Activated T-helper 2 cell treated with anti-CD3 and anti-CD28 coated beads, Interferon-gamma antibody, Interleukin-2, Interleukin-4, amounts not matched to agents 10 μg/mL and 5 μg/mL and 100 μg/mL, durations not matched to agents 14 hours and 24 hours and 36 hours (primary cell): ENCODE results near the gene AKR7A2. TPM values are rescaled to one million over a fixed set of nuclear protein-coding genes. Genes with fewer than 3 reads are reported as not detected.

Source experiments
- DNase-seq: peaks from one replicate; pipeline ENCODE4 v3.0.0; 2021; ENCODE audit warnings: low spot score
- H3K27ac Mint-ChIP-seq: one replicate; pipeline ENCODE4 v1.8.0; 2021; ENCODE audit warnings: mixed read lengths
- H3K27me3 Mint-ChIP-seq: one replicate; pipeline ENCODE4 v1.8.0; 2021; ENCODE audit warnings: low read depth, mixed read lengths
- H3K36me3 Mint-ChIP-seq: one replicate; pipeline ENCODE4 v1.8.0; 2021; ENCODE audit warnings: low read depth, mixed read lengths
- H3K4me1 Mint-ChIP-seq: one replicate; pipeline ENCODE4 v1.8.0; 2021; ENCODE audit warnings: low read depth, mixed read lengths
- H3K4me3 Mint-ChIP-seq: one replicate; pipeline ENCODE4 v1.8.0; 2021; ENCODE audit warnings: low read depth, mild to moderate bottlenecking, moderate library complexity, mixed read lengths
- H3K9me3 Mint-ChIP-seq: one replicate; pipeline ENCODE4 v1.8.0; 2021; ENCODE audit warnings: mixed read lengths
- intact Hi-C: fragments of 100-400 bp; cut with micrococcal nuclease; formaldehyde crosslinking; loops from one replicate; pipeline ENCODE4 v1.15.1; 2023
- total RNA-seq: library from RNA; stranded (reverse); gene quantifications from 2 replicates; pipeline ENCODE4 v1.2.3, GENCODE V29; 2022

The AKR7A2 gene
- total RNA-seq, 1 donor from 2014 or later: 34.3 TPM

DNA sequence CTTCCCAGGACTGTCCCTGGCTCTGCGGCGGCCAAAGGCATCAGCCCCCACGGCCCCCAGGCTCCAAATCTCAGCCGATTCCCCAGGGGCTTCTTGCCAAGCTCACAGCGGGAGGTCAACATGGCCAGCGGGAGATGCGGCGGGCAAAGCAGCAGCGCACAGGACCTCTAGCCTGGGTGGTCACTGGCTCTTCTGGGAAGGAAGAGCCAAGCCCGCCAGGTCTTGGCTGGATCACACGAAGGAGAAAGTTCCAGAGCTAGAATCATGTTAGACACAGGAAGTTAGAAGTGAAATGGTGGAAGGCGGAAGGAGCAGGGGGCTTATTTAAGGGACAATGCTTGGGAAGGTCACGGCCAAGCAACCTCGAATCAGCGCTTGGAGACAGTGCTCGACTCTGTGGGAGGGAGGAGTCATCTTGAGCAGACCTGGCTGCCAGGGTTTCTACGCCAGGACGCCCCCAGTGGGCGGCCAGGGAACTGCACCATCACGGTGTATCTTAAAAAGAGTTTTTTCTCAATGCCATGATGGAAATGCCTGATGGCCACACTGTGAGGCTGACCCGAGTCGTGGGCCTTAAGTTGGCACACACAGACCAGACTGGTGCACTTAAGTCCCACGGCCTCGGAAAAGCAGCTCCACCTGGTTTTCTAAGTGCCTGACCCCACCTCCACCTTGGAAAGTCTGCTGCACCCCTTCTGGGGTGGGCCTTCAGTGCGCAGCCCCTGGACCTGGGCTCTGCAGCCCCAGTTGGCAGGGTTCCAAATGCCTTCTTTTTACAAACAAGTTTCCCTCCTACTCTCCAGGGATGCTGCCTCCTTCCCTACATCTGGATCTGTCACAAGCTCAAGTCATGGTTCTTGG is 29.5 kb upstream of the AKR7A2 start:
- peak; percentile 64 for DNase-seq
- Mint-ChIP-seq H3K9me3 (no peaks in the 10 kb centered on the region), H3K27me3 (no peaks in the 10 kb centered on the region), H3K27ac (peak overlapping the region; percentile 51), H3K4me3 (no peak overlapping the region), H3K36me3 (peaks cover 59% of the 10 kb centered on the region), H3K4me1 (peaks cover 14% of the 10 kb centered on the region)
- intact Hi-C loops: loop anchor here (5.0 kb wide), 2 partner anchors 241 to 311 kb away; no protein-coding TSS in a partner anchor

DNA sequence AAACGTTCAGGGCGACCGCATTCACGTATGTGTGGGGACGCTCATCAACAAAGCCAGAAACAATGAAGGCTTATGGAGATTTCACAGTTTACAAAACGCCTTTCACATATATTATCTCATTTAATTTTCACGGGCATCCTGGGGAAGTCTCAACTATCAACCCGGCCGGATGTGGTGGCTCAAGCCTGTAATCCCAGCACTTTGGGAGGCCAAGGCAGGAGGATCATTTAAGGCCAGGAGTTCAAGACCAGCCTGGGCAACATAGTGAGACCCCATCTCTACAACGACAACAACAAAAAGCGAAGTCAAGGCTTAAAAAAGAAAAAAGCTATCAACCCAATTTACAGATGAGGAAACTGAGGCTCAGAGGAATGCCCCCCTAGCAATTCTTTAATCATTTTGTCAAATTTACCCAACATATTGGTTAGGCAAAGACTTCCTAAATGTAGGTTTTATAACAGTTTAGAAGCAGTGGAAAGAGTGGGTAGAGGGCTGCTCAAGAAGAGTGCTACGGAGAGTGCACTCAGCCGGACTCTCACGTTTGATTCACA is 28.5 kb upstream of the AKR7A2 start:
- Mint-ChIP-seq H3K4me1 (peaks cover 17% of the 10 kb centered on the region), H3K27me3 (no peaks in the 10 kb centered on the region), H3K4me3 (no peak overlapping the region), H3K27ac (no peak overlapping the region), H3K9me3 (no peaks in the 10 kb centered on the region), H3K36me3 (peaks cover 54% of the 10 kb centered on the region)
- DNase-seq: no peak
- intact Hi-C loops: loop anchor here (5.0 kb wide), 2 partner anchors 242 to 312 kb away; no protein-coding TSS in a partner anchor

DNA sequence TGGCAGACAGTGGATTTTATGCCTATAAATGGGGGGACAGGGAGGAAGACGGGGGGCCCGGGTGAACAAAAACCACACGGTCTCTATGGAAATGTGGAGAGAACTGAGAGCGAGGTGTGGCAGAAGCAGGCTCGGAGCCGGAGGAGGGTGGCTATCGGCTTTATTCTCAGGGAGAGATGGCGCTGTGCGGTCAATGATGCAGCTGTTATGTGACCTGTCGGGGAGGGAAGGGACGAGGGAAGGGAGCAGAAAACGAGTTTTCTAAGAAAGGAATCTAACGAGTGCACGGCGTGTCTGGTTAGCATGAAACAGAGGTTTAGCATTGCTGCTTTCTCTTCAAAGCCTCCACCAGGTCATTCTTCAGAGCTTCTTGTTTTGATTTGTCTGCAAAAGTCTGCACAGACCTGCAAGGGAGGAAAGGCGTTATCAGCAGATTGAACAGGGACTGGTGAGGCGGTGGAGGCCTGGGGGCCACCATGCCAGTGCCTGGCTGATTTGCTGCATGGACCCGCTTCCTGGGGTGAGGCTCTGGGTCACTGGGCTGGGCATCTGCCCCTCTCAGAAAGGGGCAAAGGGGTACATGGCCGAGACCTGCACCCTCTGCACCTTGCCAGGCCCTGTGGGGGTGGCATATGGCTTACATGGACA is 27.4 kb upstream of the AKR7A2 start:
- H3K4me3 Mint-ChIP-seq: no peak overlapping the region
- peaks cover 17% of the 10 kb centered on the region for H3K4me1 Mint-ChIP-seq
- H3K27ac Mint-ChIP-seq: no peak overlapping the region
- H3K27me3 Mint-ChIP-seq: no peaks in the 10 kb centered on the region
- intact Hi-C loops: no loop called here
- peaks cover 48% of the 10 kb centered on the region for H3K36me3 Mint-ChIP-seq
- no peaks in the 10 kb centered on the region for H3K9me3 Mint-ChIP-seq
- no peak for DNase-seq

DNA sequence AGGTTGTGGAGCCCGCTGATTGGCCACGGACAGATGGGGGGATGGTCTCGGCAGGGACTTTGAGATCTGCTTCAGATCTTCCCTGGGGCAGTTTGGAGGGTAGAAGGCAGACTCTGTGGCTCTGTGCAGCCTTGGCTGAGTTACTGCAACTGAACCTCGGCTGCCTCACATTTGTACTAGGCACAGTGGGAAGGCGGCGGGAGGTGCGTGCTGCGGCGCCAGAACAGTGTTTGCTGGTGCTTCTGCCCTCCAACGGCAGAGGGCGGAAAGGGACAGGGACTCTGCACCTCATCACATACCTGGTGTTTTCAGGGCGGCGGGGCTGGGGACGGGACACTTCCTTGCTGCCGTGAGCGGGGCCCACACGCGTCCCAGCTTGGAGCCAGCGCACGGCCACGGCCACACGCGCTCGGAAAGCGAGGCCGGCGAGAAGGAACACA is 26.4 kb upstream of the AKR7A2 start:
- Mint-ChIP-seq H3K27ac (no peak overlapping the region), H3K4me3 (no peak overlapping the region), H3K9me3 (no peaks in the 10 kb centered on the region), H3K27me3 (no peaks in the 10 kb centered on the region), H3K36me3 (peaks cover 41% of the 10 kb centered on the region), H3K4me1 (peaks cover 17% of the 10 kb centered on the region)
- intact Hi-C loops: no loop called here
- no peak for DNase-seq

DNA sequence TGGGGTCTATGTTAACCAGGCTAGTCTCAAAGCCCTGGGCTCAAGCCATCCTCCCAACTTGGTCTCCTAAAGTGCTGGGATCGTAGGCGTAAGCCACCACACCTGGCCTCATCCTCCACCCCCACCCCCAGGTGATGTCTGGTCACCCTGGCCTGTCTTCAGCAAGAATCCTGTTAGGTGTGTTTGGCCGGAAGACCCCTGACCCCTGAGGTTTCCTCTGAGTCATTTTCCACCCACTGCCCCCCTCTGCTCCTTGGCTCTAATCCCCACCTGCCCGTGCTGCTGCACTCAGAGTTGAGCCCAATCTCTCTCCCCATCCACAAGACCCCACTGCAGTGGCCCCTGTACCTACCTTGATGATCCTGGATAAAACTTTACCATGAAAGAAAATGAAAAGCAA is 25.3 kb upstream of the AKR7A2 start:
- H3K4me3 Mint-ChIP-seq: no peak overlapping the region

DNA sequence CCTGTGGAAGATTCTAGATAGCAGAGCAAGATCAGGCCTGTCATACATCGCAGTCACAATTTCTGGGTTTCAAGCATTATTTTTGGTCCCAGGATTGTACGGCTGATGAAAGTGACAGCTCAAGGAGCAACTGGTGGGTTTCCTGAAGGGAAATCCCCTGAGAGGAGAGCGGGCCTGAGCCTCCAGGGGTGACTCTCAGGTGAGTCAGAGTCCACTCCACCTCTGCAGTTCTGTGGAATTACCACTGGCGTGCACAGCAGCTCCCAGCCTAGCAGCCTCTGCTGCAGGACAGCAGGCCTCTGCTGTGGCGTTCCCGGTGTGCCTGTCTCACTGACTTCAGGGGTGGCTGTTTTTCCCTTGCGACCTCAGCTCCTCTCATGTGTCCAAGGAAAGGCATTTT is 24.6 kb upstream of the AKR7A2 start:
- Mint-ChIP-seq H3K4me3 (no peak overlapping the region), H3K27ac (peak overlapping the region; percentile 78), H3K4me1 (peaks cover 17% of the 10 kb centered on the region), H3K36me3 (peaks cover 32% of the 10 kb centered on the region), H3K9me3 (no peaks in the 10 kb centered on the region), H3K27me3 (no peaks in the 10 kb centered on the region)
- intact Hi-C loops: no loop called here
- DNase-seq: no peak

More for the DNA sequence above, 25.3 kb upstream of the AKR7A2 start:
- peaks cover 17% of the 10 kb centered on the region for H3K4me1 Mint-ChIP-seq
- H3K27me3 Mint-ChIP-seq: no peaks in the 10 kb centered on the region
- no peak for DNase-seq
- H3K36me3 Mint-ChIP-seq: peaks cover 34% of the 10 kb centered on the region
- intact Hi-C loops: no loop called here
- peak overlapping the region; percentile 53 for H3K27ac Mint-ChIP-seq
- H3K9me3 Mint-ChIP-seq: no peaks in the 10 kb centered on the region

DNA sequence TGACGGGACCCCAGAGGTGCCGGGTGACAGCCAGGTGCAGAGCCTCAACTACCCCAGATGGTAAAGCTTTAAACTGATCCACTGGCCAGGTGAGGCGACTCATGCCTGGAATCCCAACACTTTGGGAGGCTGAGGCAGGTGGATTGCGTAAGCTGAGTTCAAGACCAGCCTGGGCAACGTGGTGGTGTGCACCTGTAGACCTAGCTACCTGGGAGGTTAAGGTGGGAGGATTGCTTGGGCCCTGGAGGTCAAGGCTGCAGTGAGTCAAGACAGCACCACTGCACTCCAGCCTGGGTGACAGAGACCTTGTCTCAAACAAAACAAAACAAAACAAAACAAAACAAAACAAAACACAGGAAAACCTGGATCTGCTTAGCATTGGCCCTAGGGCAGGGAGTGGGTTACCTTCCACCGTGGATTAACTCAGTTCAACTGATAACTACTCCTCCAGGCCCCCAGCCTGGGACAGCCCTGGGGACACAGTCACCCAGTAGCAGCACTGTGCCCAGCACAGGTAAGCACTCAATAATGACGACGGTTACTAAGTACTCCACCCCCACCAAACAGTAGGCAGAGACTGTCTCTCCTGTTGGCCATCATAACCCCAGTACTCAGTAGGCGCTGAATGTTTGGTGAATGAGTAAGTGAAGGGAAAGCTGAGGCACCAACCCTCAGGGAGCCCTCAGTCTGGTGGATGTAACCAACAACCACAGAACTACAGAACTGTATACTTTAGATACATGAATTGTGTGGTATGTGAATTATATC is 21.8 kb upstream of the AKR7A2 start:
- Mint-ChIP-seq H3K9me3 (no peaks in the 10 kb centered on the region), H3K27me3 (no peaks in the 10 kb centered on the region), H3K27ac (no peak overlapping the region), H3K4me3 (no peak overlapping the region), H3K4me1 (peaks cover 12% of the 10 kb centered on the region), H3K36me3 (peaks cover 13% of the 10 kb centered on the region)
- intact Hi-C loops: no loop called here
- no peak for DNase-seq

DNA sequence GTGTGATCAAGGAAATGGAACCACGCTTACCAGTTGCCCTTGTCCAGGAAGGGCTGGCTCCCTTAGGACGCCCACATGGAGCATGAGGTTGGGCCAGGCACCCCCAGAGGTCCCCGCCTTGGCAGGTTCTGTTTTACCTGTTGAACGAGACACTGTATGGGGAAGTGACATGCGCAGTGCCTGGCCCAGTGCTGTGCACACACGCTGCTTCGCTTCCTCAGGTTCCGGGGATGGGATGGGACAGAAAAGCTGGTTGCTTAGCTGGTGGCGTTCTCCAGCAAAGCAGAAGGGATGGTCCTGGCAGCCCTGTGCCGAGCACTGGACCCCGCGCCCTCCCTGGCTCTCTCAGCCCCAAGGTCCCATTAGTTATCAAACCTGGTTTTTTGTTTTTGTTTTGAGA is 20.9 kb upstream of the AKR7A2 start:
- Mint-ChIP-seq H3K4me1 (peaks cover 12% of the 10 kb centered on the region), H3K36me3 (peaks cover 6% of the 10 kb centered on the region), H3K27ac (no peak overlapping the region), H3K4me3 (no peak overlapping the region), H3K9me3 (no peaks in the 10 kb centered on the region), H3K27me3 (no peaks in the 10 kb centered on the region)
- no peak for DNase-seq
- intact Hi-C loops: no loop called here

DNA sequence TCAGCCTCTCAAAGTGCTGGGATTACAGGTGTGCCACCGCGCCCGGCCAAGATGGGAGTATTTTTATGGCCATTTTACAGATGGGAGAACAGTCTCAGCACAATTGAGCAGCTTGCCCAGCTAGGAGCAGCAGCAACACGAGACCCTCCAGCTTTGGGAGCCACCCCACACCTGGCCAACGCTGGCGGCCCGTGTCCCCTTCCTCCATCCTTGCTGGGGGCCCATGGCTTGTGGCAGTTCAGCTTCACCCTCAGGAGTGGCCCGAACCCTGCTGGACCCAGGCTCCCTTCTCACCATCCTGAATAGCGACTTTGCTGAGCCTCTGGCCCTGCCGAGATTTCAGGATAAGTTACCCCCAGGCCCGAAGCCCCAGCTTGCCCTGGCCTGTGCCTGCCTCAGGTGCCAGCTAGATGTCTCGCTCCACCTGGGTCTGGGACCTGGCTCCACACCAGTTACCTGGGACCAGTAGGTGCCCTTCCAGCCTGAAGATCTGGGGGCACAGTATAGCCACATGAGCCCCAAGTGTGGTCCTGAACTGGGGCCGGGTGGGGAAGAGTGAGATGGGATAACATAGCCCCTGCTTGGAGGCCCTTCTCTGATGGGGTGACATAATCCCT is 19.4 kb upstream of the AKR7A2 start:
- DNase-seq: no peak
- H3K4me1 Mint-ChIP-seq: peaks cover 3% of the 10 kb centered on the region
- no peak overlapping the region for H3K4me3 Mint-ChIP-seq
- H3K27ac Mint-ChIP-seq: no peak overlapping the region
- intact Hi-C loops: no loop called here
- no peaks in the 10 kb centered on the region for H3K27me3 Mint-ChIP-seq
- H3K9me3 Mint-ChIP-seq: no peaks in the 10 kb centered on the region
- no peaks in the 10 kb centered on the region for H3K36me3 Mint-ChIP-seq

DNA sequence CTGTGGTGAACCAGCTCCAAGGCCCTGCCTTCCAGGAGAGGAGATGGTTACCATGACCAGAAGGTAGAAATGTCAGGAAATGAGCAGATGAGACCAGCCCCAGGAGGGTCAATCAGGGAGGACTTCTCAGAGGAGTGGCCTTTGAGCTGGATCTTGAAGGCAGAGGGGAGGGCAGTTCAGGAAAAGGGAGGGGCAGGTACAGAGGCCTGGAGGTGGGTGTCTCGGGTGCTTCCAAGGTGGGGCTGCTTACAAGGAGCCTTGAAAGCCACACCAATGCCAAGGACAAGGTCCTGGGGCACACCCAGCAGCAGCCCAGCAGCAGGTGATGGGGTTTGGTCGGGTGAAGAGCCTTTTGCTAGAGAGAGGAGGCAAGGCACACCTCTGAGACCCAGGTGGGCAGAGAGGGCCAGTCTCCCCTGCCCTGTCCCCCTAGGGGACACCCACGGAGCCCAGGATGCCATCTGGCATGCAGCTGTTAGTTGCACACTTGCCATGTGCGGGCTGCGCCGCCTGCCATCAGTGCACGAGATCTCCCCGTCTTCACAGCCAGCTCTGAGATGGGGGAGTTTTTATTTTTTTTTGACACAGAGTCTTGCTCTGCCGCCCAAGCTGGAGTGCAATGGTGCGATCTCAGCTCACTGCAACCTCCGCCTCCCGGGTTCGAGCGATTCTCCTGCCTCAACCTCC is 18.6 kb upstream of the AKR7A2 start:
- H3K4me1 Mint-ChIP-seq: no peaks in the 10 kb centered on the region
- intact Hi-C loops: no loop called here
- H3K9me3 Mint-ChIP-seq: no peaks in the 10 kb centered on the region
- no peaks in the 10 kb centered on the region for H3K27me3 Mint-ChIP-seq
- H3K4me3 Mint-ChIP-seq: no peak overlapping the region
- H3K27ac Mint-ChIP-seq: no peak overlapping the region
- no peaks in the 10 kb centered on the region for H3K36me3 Mint-ChIP-seq
- DNase-seq: no peak

DNA sequence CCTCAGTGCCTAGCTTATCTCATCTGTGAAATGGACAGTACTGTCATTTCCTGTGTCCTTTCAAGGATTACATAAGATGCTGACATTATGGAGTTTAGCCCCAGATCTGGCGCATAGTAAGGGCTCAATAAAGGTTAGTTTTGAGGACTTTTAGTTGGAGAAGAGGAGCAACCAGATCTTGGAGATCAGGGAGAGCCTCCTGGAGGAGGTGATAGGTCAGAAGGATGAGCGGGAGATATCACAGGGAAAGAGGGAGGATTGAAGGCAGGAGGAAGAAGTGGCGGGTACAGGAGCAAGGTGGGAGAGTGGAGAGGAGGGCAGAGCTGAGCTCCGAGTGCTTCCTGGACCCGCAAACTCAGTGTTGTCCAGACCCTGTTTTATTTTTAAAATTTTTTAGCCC is 17.7 kb upstream of the AKR7A2 start:
- H3K36me3 Mint-ChIP-seq: no peaks in the 10 kb centered on the region
- H3K27me3 Mint-ChIP-seq: no peaks in the 10 kb centered on the region
- no peak overlapping the region for H3K4me3 Mint-ChIP-seq
- DNase-seq: no peak
- H3K27ac Mint-ChIP-seq: no peak overlapping the region
- intact Hi-C loops: no loop called here
- no peaks in the 10 kb centered on the region for H3K4me1 Mint-ChIP-seq
- no peaks in the 10 kb centered on the region for H3K9me3 Mint-ChIP-seq

DNA sequence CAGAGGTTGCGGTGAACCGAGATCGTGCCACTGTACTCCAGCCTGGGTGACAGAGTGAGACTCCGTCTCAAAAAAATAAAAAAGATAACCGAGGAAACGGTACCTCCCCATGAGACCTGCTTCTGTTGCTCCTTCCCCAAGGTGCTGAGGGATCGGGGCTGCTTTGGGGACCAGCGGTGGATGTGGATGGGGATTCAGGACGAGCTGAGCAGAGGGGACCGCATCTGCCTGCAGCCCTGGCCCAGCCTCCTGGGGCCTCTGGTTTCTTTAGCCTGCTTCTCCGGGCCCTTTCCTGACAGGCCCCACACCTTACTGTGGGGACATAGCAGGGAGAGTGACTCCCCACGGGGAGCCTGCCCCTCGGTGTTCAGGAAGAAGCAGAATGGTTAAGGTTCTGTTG is 17.2 kb upstream of the AKR7A2 start:
- Mint-ChIP-seq H3K4me3 (no peak overlapping the region), H3K27ac (no peak overlapping the region), H3K27me3 (no peaks in the 10 kb centered on the region), H3K36me3 (no peaks in the 10 kb centered on the region), H3K9me3 (no peaks in the 10 kb centered on the region), H3K4me1 (no peaks in the 10 kb centered on the region)
- DNase-seq: no peak
- intact Hi-C loops: no loop called here
